NCI-H446 (cell line): ENCODE data around the gene RPN1.
"Not testable (repeated sequence)": the region's sequence is repeated elsewhere in the genome, so short reads cannot be mapped to it uniquely, and the experiment has no call there.

Source experiments
- DNase-seq, 2 experiments: peaks; one replicate each; lab custom pipeline; 2025; lab: John Stamatoyannopoulos, UW

RPN1 gene

DNA sequence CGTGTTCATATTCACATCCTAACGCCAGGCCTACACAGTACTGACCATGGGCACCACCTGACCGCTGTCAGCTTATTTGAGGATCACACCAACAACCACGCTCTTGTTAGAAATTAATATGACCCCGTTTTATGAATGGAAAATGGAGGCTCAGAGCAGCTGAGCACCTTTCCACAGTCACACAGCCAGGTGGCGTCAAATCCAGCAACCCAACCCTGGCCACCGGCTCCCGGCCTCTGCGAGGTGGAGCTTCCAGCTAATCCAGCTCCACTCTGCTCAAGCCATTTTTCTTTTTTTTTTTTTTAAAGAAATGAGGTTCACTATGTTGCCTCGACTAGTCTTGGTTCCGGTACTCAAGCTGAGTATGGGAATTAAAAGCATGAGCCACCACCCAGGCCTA lies 41.3 kb downstream of the RPN1 start:
- no peak for DNase-seq

DNA sequence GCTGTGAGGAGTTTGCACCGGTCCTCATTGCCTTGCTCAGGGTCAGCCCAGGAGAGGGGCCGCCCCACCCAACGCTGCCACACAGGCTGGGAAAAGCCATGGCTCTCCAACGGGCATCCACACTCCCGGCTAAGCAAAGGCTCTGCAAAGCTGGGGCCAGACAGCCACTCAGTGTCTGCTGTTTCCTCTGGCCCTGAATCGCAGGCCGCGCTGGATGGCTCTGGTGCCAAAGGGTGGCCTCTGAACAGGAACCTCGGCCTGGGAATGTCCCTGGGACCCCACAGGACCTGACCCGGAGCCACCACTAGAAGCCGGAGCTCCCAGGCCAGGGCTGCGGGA lies 42.9 kb downstream of the RPN1 start:
- no peak for DNase-seq

DNA sequence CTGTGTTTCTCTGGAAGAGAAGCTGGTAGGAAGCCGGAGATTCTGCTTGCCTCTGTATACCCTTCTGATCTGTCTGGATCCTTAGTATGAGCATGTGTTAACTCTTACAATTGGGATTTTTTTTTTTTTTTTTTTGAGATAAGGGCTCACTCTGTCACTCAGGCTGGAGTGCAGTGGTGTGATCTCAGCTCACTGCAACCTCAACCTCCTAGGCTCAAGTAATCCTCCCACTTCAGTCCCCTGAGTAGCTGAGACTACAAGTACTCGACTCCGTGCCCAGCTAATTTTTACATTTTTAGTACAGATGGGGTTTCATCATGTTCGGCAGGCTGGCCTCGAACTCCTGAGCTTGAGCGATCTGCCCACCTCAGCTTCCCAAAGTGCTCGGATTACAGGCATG lies 44.5 kb downstream of the RPN1 start:
- DNase-seq: no peak

DNA sequence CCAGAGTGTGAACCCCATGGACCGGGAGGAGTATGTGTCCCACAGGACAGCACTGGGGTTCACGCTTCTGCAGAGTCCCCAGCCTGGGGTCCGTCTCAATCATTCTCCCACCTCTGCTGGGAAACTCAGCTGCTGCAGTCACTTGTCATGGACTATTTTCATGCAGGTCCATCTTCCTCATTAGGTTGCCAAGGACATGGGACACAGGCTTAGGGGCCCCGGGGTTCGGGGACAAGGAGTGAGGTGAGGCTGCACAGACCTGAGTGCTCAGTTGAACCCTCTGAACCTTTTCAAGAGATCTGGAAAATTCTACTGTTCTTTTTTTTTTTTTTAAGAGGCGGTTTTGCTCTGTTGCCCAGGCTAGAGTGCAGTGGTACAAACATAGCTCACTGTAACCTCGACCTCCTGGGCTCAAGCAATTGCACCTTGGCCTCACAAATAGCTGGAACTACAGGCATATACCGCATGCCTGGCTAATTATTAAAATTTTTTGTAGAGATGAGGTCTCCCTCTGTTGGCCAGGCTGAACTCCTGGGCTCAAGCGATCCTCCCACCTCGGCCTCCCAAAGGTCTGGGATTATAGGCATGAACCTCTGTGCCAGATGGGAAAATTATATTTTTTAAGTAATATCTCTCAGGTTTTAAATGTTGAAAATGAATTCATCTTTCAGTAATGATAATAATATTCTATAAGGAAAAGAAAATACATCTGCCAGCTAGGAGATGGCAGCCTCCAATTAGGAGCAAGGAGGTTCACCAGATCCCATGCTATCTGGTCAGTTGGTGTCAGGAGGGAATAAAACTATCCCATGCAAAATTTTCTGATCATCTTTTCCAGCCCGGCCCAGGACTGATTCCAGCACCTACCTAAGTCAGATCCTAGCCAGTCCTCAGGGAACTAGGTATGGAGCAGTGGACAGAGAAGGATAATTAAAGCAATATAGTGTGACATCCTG lies 45.2 kb downstream of the RPN1 start:
- no peak for DNase-seq

DNA sequence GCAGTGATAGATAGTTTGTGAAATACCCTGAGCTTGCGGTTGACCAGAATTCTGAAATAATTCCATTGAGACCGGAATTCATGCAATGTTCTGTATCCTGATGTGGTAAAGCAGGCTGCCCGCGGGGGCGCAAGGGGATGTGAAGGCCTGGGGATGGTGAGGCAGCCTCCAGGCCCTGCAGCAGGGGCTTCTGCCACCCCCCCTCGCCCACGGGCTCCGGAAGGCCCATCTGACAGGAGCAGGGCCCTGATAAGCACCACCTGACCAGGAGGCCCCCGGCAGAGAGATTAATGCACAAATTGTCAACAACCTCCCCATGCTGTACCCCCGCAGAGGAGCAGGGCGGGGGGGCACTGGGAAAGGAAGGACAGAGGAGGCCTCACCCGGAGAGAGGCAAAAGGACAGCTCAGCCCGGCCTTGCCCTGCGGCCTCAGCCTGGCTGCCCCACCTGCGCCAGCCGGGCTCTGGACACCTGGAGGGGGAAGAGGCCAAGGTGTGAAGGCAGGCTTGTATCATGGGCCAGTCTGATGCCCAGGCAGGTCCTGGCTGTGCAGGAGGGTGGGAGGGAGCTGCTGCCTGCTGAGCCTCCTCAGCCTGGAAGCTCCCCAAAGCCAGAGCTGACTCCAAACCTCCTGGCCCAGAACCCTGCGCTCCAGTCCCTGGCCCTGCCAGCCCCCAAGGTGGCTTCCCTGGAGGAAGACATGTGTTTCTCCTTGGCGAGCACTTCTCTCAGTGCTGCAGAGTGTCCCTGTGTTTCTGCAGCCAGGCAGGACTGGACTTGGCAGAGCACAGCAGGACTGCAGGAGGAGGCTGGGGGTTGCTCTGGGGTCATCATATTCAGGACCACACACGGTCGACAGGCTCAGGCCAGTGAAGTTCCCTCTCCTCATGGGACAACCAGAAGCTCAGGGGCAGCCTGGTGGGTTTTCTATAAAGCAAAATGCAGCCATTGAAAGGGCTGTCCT lies 46.5 kb downstream of the RPN1 start:
- no peak for DNase-seq

DNA sequence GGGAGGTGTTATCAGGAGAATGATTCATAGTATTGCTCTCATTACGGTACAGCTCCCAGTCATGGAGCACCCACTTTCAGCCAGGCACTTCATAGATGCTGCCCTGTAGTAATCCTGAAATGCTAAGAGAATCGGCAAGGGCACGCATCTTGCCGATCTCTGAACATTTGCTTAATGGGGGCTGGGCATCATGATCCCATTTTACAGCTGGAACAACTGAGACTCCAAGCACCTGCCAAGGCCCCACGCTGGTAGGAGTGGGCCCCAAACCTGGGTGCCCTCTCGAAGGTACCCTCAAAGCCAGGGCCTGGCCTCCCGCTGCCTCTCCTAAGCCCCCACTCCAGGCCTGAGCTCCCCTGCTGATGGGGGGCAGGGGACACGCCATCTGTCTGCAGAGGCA lies 47.3 kb downstream of the RPN1 start:
- DNase-seq: no peak

DNA sequence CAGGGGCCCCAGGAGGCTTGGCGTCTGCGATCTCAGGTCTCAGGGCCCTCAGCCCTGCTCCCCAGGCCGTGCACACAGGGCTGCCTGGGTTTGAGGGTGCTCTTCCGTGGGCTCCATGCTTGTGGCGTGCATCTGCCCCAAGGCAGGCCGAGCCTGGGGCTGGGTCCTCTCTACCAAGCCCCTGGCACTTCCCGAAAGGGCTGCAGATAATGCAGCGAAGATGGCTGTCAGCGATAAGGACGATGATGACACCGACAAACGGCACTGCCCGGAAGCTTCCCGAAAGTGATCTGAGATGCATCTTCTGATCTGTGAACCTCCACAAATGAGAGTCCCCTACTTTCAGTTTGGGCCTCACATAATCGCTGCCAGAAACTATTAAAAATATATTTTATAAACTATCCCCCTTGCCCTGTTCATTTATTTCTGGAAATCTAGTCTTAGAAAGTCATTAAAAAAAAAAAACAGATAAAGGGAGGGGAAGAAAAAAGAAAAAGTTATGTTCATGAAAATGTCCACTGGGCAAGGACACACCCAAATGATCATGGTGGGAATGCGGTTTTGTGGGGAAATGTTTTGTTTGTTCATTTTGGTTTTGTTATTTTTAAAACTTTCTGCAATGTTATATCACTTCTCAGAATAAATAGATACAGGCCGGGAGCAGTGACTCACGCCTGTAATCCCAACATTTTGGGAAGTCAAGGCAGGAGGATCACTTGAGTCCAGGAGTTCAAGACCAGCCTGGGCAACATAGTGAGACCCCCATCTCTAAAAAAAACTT lies 51.5 kb downstream of the RPN1 start:
- DNase-seq: no peak

DNA sequence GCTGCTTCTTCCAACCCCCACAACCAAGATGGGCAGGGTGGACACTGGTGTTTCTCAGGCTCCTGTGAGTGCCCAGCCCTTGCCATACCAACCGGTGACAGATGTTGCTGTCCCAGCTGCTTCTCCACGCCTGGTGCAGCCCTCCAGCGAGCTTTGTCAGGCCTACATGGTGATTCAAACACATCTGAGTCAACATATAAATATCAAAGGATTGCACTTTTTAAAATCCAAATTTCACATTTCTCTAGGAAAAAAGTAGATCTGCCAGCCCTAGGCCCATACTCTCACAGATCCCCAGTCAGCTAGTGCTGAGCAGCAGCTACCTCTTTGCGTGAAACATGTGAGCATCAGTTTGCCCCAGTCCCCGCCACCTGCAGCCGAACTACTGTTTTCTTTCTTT lies 52.7 kb downstream of the RPN1 start:
- no peak for DNase-seq

DNA sequence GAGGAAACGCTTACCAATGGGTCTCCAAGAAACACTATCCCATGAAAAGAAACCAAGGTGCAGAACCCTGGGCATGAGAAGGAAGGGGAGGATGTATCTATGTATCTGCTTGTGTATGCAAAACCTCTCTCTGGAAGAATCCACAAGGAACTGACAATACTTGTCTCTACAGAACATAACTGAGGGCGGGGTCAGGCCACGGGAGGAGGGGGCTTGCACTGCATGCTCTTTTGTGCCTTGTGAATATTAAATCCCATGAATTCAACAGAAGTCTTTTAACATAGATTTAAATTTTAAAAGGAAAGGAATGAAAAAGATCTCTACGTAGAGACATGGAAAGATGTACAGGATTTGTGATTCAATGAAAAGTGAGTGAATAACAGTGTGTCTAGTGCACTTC lies 57.8 kb downstream of the RPN1 start:
- no peak for DNase-seq

DNA sequence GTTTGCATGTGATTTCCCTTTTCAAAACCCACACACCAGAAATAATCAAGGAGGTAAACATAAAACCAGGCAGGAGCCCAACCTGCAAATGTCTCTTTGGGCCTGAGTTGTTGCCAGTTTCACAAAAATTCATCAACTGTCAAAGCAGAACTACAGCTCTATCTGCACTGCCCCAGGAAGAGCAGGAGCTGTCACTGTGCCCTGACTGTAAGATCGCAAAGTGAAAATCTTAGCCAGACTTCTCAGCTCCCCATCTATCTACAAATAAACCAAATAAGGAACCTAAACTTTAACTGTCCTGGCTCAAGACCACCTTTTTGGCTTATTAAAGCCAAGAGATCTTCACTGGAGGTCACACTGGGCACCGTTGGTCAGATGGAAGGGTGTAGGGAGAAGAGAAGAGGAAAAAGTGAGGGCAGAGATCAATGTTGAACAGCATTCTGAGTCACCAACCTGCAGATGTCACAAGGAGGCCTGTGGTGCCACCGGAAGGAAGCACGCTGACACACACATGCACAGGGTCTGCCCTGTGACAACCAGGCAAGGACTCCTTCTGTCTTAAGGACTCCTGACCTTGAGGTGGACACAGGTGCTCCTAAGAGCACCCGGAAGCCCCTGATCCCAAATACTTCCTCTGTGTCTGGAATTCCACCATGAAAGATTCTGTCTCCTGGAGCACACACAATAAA lies 58.7 kb downstream of the RPN1 start:
- no peak for DNase-seq

DNA sequence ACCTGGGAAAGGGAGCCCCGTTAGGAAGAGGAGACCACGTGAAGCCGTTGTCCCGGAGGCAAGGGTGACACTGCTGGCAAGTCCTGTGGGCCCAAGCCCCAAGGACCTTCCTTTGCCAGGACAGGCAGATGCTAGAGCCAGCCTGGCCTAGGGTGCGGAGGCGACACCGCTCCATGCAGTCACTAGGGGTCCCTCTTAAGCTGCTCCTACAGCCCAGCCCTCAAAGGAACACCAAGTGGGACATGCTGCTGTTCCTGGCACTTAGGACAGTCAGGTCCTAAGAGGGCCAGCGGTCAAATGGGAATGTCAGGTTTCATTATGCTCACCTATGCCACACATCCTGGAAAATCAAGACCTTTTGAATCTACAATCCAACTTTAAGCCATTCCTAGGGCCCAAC lies 59.7 kb downstream of the RPN1 start:
- no peak for DNase-seq

DNA sequence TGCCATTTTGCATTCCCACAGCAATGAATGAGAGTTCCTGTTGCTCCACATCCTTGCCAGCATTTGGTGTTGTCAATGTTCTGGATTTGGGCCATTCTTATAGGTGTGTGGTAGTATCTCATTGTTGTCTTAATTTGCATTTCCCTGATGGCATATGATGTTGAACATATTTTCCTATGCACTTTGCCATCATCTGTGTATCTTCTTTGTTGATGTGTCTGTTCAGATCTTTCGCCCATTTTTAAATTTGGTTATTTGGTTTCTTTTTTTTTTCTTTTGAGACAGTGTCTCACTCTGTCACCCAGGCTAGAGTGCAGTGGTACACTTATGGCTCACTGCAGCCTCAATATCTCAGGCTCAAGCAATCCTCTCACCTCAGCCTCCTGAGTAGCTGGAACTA lies 60.6 kb downstream of the RPN1 start:
- DNase-seq: not testable (repeated sequence)

DNA sequence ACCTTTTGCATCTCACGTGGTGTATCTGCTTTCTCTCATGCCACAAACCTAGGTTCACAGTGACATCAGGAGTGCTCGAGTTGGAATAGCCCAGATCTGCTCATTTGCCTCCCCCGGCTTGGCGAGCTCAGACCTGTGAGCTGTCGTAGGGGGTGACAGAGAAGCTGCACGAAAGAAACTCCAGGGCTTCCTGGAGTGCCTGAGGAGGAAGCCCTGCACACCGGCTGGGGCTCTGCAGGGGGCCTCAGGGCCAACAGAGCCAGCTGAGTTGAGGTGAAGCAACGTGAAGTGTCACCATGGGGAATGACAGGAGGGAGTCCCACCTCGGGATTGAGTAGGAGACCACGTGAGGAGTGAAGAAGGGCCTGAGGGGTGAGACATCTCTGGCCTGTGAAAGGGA lies 62.5 kb downstream of the RPN1 start:
- no peak for DNase-seq

DNA sequence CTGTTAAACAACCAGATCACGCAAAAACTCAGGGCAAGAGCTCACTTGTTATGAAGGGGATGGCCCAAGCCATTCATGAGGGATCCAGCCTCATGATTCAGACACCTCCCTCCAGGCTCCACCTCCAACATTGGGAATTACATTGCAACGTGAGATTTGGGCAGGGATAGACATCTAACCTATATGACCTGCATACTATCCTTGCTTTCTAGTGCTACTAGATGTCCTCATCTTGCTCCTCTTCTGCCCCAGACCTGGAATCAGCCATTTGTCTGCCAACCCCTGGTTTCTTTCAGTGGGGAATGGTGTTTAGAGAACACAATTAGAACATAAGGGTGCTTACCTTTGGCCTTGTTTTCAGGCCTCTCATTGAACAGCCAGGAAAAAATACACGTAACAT lies 63.2 kb downstream of the RPN1 start:
- DNase-seq: no peak

DNA sequence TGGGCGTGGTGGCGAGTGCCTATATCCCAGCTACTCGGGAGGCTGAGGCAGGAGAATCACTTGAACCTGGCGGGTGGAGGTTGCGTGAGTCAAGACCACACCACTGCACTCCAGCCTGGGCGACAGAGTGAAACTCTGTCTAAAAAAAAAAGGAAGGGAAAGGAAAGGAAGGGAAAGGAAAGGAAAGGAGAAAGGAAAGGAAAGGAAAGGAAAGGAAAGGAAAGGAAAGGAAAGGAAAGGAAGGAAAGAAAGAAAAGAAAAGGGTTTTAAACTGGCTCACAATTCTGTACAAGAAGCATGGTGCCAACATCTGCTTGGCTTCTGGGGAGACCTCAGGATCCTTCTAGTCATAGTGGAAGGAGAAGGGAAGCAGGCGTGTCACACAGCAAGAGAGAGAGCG lies 63.7 kb downstream of the RPN1 start:
- DNase-seq: not testable (repeated sequence)

DNA sequence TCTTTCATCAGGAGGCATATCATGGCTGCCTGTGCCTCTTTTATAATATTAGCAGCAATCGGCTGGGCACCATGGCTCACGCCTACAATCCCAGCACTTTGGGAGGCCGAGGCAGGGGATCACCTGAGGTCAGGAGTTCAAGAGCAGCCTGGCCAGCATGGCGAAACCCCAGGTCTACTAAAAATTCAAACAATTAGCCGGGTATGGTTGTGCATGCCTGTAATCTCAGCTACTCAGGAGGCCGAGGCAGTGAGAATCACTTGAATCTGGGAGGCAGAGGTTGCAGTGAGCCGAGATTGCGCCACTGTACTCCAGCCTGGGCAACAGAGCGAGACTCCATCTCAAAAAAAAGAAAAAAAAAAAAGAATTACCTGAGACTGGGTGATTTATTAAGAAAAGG lies 64.2 kb downstream of the RPN1 start:
- not testable (repeated sequence) for DNase-seq

DNA sequence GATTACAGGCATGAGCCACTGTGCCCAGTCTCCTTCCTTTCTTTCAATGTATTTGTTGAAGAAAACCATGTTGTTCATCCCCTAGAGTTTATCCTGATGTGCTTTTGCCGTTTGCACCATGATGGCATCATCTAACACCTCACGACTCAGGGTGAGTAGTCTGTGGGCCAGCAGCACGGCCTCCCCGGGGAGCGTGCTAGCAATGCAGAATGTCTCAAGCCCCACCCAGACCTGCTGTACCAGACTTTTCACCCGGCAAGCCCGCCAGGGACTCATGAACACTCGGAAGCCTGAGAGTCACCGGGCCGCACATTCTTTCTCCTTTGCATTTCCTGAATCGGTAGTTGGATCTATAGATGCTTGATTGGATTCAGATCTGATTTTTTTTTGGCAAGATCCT lies 64.6 kb downstream of the RPN1 start:
- no peak for DNase-seq

DNA sequence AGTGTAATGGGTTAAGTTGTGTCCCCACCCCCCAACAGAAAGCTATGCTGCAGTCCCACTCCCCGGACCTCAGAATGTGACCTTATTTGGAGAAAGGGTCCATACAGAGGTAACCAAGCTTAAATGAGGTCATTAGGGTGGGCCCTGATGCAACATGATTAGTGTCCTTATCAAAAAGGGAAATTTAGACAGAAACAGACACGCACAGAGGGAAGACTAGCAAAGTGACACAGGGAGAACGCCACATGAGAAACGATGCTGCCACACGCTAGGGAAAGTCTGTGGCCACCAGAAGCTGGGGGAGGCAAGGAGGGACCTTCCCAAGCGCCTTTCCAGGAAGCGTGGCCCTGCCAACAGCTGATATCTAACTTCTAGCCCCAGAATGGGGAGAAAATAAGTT lies 65.4 kb downstream of the RPN1 start:
- no peak for DNase-seq

DNA sequence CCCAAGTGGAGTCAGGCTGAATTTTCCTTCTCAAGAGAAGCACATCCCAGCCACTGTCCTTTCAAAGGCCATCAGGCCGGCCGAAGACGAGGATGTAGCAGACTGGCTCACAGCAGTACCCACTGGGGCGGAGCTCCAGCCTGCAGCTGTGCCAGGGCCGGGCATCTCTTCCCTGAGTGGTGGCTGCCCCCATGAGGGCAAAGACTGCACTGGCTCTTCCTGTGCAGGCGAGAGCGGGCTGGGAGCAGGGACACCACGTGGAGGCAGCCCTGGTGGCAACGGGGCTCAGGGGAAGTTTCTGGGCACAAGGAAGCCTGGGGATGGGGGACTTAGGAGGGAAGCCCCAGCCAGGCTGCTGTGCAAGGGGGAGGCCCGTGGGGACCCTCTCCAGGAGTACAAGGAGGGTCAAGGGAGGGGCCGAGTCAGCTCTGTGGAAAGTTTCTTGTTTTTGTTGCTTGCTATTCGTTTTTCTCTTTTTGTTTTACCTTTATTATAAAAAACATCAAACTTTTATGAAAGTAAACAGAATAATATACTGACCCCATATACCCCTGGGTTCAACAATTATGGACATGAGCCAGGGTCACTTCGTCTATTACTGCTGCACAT lies 66.1 kb downstream of the RPN1 start:
- DNase-seq: peak; percentile 40 to 82

DNA sequence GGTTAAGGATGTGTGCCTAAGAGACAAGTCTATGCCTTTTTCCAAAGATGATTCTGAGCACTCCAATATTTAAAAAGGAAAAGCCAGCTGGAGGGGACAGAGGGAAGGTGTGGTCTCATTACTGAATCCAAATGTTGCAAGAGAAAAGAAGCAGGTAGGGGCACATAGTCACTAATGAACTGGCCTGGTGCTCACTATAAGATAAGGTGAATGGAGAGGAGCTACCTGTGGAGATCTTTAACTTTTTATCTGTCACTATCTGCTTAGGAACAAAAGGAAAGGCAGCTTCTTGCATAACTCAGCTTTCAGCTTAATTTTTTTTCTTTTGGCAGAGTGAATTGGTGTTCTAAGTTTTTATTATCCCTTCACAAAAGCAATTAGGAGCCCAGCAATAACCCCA lies 69.1 kb downstream of the RPN1 start:
- DNase-seq: no peak

DNA sequence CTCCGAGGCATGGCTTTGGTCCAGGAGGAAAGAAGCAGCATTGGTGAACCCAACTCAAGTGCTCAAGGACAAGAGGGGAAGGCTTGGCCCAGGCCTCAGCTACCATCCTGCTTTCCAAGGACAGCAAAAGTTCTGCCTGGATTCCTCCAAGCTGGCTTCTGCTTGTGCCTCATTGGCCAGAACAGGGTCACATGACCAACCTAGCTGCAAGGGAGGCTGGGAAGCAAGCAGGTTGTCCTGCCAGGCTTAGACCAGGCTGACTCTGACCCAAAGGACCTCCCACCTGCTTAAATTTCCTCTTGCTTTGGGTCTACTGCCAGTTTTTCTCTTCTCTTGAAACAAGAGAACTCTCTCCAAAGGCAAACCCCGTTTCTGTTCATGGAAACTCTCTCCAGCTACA lies 70.7 kb downstream of the RPN1 start:
- DNase-seq: no peak
